Central memory CD8-positive, alpha-beta T cell (primary cell): ENCODE measurements around the gene PRKAR2B.

Experiments
- ATAC-seq: fragments of 150-1000 bp; cut with Tn5 transposase; replicated peaks from 2 replicates; pipeline ENCODE4 v1.10.0; 2022; ENCODE audit warnings: mild to moderate bottlenecking, moderate FRiP score, moderate number of reproducible peaks; ENCODE audit not compliant: poor library complexity, severe bottlenecking; ENCODE audit errors: extremely low read depth
- DNase-seq, 2 donors: peaks; one replicate each; pipeline ENCODE4 v3.0.0; 2021; ENCODE audit warnings: low spot score in 2 of 2
- H3K27ac Mint-ChIP-seq: one replicate; pipeline ENCODE4 v1.8.0; 2022; ENCODE audit warnings: low read depth, mild to moderate bottlenecking, moderate library complexity, mixed read lengths
- H3K27me3 Mint-ChIP-seq: one replicate; pipeline ENCODE4 v1.8.0; 2022; ENCODE audit warnings: mixed read lengths
- H3K36me3 Mint-ChIP-seq: one replicate; pipeline ENCODE4 v1.8.0; 2022; ENCODE audit warnings: mild to moderate bottlenecking, moderate library complexity, mixed read lengths; ENCODE audit not compliant: insufficient read depth
- H3K4me1 Mint-ChIP-seq: one replicate; pipeline ENCODE4 v1.8.0; 2022; ENCODE audit warnings: mixed read lengths
- H3K4me3 Mint-ChIP-seq: one replicate; pipeline ENCODE4 v1.8.0; 2022; ENCODE audit warnings: mild to moderate bottlenecking, moderate library complexity, mixed read lengths
- H3K9me3 Mint-ChIP-seq: one replicate; pipeline ENCODE4 v1.8.0; 2022; ENCODE audit warnings: mixed read lengths

The PRKAR2B gene

GRCh38 chr7:107044347-107045194 lies at the start of gene PRKAR2B:
Gene PRKAR2B, plus strand, starts transcription at chr7:107044705. Its CDS starts 203 bp downstream, at chr7:107044908.
- H3K27ac Mint-ChIP-seq = peak within 1 kb of the TSS; percentile 54
- H3K4me1 Mint-ChIP-seq = peaks cover 16% of the 10 kb centered on the region

GRCh38 chr7:106994833-106995232 lies 49.7 kb upstream of the PRKAR2B start:
- DNase-seq (no peak), ATAC-seq (no peak)
- Mint-ChIP-seq H3K9me3 (no peaks in the 10 kb centered on the region), H3K36me3 (no peaks in the 10 kb centered on the region), H3K4me3 (no peak overlapping the region), H3K27ac (no peak overlapping the region), H3K4me1 (no peaks in the 10 kb centered on the region), H3K27me3 (peaks cover 56% of the 10 kb centered on the region)

More at GRCh38 chr7:107044347-107045194, at the start of gene PRKAR2B:
- peaks cover 7% of the 10 kb centered on the region for H3K36me3 Mint-ChIP-seq
- ATAC-seq (peak; percentile 86), DNase-seq (peak; percentile 60)
- no peaks in the 10 kb centered on the region for H3K9me3 Mint-ChIP-seq
- peaks cover 43% of the 10 kb centered on the region for H3K27me3 Mint-ChIP-seq
- peak within 1 kb of the TSS; percentile 82 for H3K4me3 Mint-ChIP-seq

- ATAC-seq = no peak
- Mint-ChIP-seq H3K27me3 (peaks cover 66% of the 10 kb centered on the region), H3K4me3 (no peak overlapping the region), H3K27ac (no peak overlapping the region), H3K36me3 (no peaks in the 10 kb centered on the region), H3K4me1 (no peaks in the 10 kb centered on the region), H3K9me3 (no peaks in the 10 kb centered on the region)
- DNase-seq = no peak
These were observed 46.8 kb upstream of the PRKAR2B start for GRCh38 chr7:106997487-106998271.

- no peaks in the 10 kb centered on the region for H3K4me1 Mint-ChIP-seq
- no peak overlapping the region for H3K27ac Mint-ChIP-seq
- no peaks in the 10 kb centered on the region for H3K36me3 Mint-ChIP-seq
- ATAC-seq (no peak), DNase-seq (no peak)
- H3K27me3 Mint-ChIP-seq = peaks cover 58% of the 10 kb centered on the region
- H3K4me3 Mint-ChIP-seq = no peak overlapping the region
- H3K9me3 Mint-ChIP-seq = no peaks in the 10 kb centered on the region
These were observed 45.5 kb upstream of the PRKAR2B start for GRCh38 chr7:106999023-106999422.

- Mint-ChIP-seq H3K36me3 (no peaks in the 10 kb centered on the region), H3K27ac (no peak overlapping the region), H3K4me1 (no peaks in the 10 kb centered on the region), H3K4me3 (no peak overlapping the region), H3K9me3 (no peaks in the 10 kb centered on the region), H3K27me3 (peaks cover 33% of the 10 kb centered on the region)
- no peak for ATAC-seq
- DNase-seq = no peak
These were observed 43.0 kb upstream of the PRKAR2B start for GRCh38 chr7:107001490-107001889.

- Mint-ChIP-seq H3K27me3 (peaks cover 29% of the 10 kb centered on the region), H3K9me3 (no peaks in the 10 kb centered on the region)
- DNase-seq = no peak
These were observed 42.4 kb upstream of the PRKAR2B start for GRCh38 chr7:107002126-107002525.

GRCh38 chr7:107002529-107002998 lies 41.9 kb upstream of the PRKAR2B start:
- no peaks in the 10 kb centered on the region for H3K9me3 Mint-ChIP-seq
- H3K27ac Mint-ChIP-seq = no peak overlapping the region
- no peaks in the 10 kb centered on the region for H3K4me1 Mint-ChIP-seq
- DNase-seq (no peak), ATAC-seq (no peak)
- H3K36me3 Mint-ChIP-seq = no peaks in the 10 kb centered on the region
- H3K4me3 Mint-ChIP-seq = no peak overlapping the region
- peaks cover 25% of the 10 kb centered on the region for H3K27me3 Mint-ChIP-seq

More at GRCh38 chr7:107002126-107002525, 42.4 kb upstream of the PRKAR2B start:
- Mint-ChIP-seq H3K27ac (no peak overlapping the region), H3K36me3 (no peaks in the 10 kb centered on the region), H3K4me3 (no peak overlapping the region), H3K4me1 (no peaks in the 10 kb centered on the region)
- no peak for ATAC-seq

- Mint-ChIP-seq H3K4me1 (no peaks in the 10 kb centered on the region), H3K9me3 (no peaks in the 10 kb centered on the region), H3K36me3 (no peaks in the 10 kb centered on the region), H3K27ac (no peak overlapping the region), H3K27me3 (no peaks in the 10 kb centered on the region), H3K4me3 (no peak overlapping the region)
- DNase-seq = no peak
- ATAC-seq = no peak
These were observed 37.3 kb upstream of the PRKAR2B start for GRCh38 chr7:107007007-107007891.

- no peak for DNase-seq
- ATAC-seq = no peak
- Mint-ChIP-seq H3K27ac (no peak overlapping the region), H3K9me3 (no peaks in the 10 kb centered on the region), H3K36me3 (no peaks in the 10 kb centered on the region), H3K27me3 (peaks cover under 1% of the 10 kb centered on the region), H3K4me3 (no peak overlapping the region), H3K4me1 (no peaks in the 10 kb centered on the region)
These were observed 36.6 kb upstream of the PRKAR2B start for GRCh38 chr7:107007892-107008287.

- H3K4me3 Mint-ChIP-seq = no peak overlapping the region
- no peaks in the 10 kb centered on the region for H3K9me3 Mint-ChIP-seq
- ATAC-seq (no peak), DNase-seq (no peak)
- H3K36me3 Mint-ChIP-seq = no peaks in the 10 kb centered on the region
- no peaks in the 10 kb centered on the region for H3K4me1 Mint-ChIP-seq
- H3K27ac Mint-ChIP-seq = no peak overlapping the region
- peaks cover 12% of the 10 kb centered on the region for H3K27me3 Mint-ChIP-seq
These were observed 34.7 kb upstream of the PRKAR2B start for GRCh38 chr7:107009846-107010203.

GRCh38 chr7:107012691-107013090 lies 31.8 kb upstream of the PRKAR2B start:
- DNase-seq = no peak
- no peaks in the 10 kb centered on the region for H3K9me3 Mint-ChIP-seq
- no peak overlapping the region for H3K4me3 Mint-ChIP-seq
- H3K27ac Mint-ChIP-seq = no peak overlapping the region
- ATAC-seq = no peak
- no peaks in the 10 kb centered on the region for H3K36me3 Mint-ChIP-seq
- no peaks in the 10 kb centered on the region for H3K4me1 Mint-ChIP-seq
- H3K27me3 Mint-ChIP-seq = peaks cover 18% of the 10 kb centered on the region

- no peak for ATAC-seq
- Mint-ChIP-seq H3K4me1 (no peaks in the 10 kb centered on the region), H3K27ac (no peak overlapping the region), H3K9me3 (no peaks in the 10 kb centered on the region), H3K4me3 (no peak overlapping the region), H3K36me3 (no peaks in the 10 kb centered on the region), H3K27me3 (peaks cover 18% of the 10 kb centered on the region)
- no peak for DNase-seq
These were observed 30.0 kb upstream of the PRKAR2B start for GRCh38 chr7:107014387-107015023.
